ENCODE results near the gene AHNAK.
A peak's percentile ranks its signal among the peaks of the same experiment; 100 is the strongest.

AHNAK gene

DNA sequence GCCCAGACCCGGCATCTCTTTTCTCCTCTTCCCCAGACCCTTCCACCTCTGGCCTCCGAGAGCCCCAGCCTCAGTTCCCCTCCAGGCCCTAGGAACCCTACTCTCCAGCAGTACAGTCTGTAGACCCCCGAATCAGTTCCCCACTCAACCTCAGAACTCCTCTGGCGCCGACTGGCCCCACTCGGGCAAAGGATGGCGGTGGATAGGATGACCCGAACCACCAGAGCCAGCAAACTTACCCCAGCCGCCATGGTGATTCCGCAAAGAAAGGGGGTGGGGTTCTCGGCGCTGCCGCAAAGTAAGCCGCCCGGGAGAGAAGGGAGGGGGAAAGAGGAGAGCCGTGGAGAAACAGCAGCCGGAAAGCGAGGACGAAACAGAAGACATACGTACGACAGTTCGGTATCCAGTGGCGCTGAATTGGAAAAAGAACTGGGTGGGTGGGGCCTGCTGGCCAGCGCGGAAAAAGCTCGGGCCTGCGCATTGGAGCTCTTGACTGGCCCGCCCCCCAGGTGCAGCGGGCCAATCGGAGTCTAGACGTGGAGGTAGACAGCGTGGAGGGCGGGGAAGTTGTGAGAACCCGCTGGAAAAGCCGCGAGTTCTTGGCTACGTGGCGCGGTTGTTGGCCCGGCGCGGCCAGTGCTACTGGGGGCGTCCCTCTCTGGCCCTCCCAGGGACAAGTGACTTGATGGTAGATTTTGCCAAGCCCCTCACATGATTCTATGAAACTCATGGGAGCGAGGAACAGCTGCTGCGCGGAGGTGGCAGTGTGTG lies 27.2 kb upstream of the AHNAK start, which contains the start of gene EEF1G:
TSS of gene EEF1G (minus strand) at position 300 of the 771 bp plus-strand sequence. CDS start at position 251, 49 bp downstream.
- ATAC-seq = peak; percentile 94
- TF ChIP-seq ZFP3 (CRISPR knock-in tag; IDR thresholded peaks at IDR 0.05) (no peak), GLIS3 (CRISPR knock-in tag; IDR thresholded peaks at IDR 0.05) (no peak), TOX (CRISPR knock-in tag; IDR thresholded peaks at IDR 0.05; ENCODE audit: borderline replicate concordance) (no peak), ZC3H10 (CRISPR knock-in tag; IDR thresholded peaks at IDR 0.05) (no peak), ARNTL (CRISPR knock-in tag; IDR thresholded peaks at IDR 0.05; ENCODE audit: borderline replicate concordance, low read depth) (no peak), ZNF8 (CRISPR knock-in tag; IDR thresholded peaks at IDR 0.05) (no peak)
- TF ChIP-seq, protein P1, sequence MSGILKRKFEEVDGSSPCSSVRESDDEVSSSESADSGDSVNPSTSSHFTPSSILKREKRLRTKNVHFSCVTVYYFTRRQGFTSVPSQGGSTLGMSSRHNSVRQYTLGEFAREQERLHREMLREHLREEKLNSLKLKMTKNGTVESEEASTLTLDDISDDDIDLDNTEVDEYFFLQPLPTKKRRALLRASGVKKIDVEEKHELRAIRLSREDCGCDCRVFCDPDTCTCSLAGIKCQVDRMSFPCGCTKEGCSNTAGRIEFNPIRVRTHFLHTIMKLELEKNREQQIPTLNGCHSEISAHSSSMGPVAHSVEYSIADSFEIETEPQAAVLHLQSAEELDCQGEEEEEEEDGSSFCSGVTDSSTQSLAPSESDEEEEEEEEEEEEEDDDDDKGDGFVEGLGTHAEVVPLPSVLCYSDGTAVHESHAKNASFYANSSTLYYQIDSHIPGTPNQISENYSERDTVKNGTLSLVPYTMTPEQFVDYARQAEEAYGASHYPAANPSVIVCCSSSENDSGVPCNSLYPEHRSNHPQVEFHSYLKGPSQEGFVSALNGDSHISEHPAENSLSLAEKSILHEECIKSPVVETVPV (CRISPR knock-in tag; IDR thresholded peaks at IDR 0.05) = no peak

DNA sequence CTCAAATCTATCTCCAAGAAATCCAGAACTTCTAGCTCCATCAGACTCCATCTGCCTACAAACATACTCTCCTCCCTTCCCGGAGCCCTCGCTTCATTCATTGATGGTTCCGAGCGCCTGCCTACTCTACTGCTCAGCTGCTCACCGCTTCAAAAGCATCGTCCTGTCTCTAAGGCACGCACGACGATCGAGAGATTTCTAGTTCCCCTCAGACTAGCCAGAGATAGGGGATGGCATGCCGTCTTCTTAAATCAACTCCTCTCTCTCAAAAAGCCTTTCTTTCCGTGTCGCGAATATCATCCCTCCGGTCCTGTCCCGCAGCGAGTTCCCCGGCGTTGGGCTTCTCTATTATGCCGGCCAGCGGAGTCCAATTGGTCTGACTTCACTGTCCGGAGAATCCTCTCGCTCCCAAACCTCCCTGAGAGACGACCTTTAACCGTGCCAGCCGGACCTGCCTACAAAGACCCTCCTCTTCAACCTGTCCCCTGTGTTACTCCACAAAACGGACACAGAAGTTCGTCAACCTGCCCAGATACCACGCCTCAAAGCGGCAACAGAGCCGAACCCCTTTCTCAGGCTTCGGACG lies 26.5 kb upstream of the AHNAK start:
- ATAC-seq = peak; percentile 46
- TF ChIP-seq ZFP3 (CRISPR knock-in tag; IDR thresholded peaks at IDR 0.05) (no peak), ZC3H10 (CRISPR knock-in tag; IDR thresholded peaks at IDR 0.05) (no peak), GLIS3 (CRISPR knock-in tag; IDR thresholded peaks at IDR 0.05) (no peak), SNAI2 (CRISPR knock-in tag; IDR thresholded peaks at IDR 0.05) (no peak), OSR1 (CRISPR knock-in tag; IDR thresholded peaks at IDR 0.05) (no peak), ESRRG (CRISPR knock-in tag; IDR thresholded peaks at IDR 0.05) (no peak), ZNF8 (CRISPR knock-in tag; IDR thresholded peaks at IDR 0.05) (no peak), TOX (CRISPR knock-in tag; IDR thresholded peaks at IDR 0.05; ENCODE audit: borderline replicate concordance) (no peak), ZFP30 (CRISPR knock-in tag; IDR thresholded peaks at IDR 0.05) (no peak), ZNF70 (CRISPR knock-in tag; IDR thresholded peaks at IDR 0.05) (no peak), BACH2 (CRISPR knock-in tag; IDR thresholded peaks at IDR 0.05; ENCODE audit: borderline replicate concordance) (no peak), RARB (CRISPR knock-in tag; IDR thresholded peaks at IDR 0.05) (no peak), ISL1 (CRISPR knock-in tag; IDR thresholded peaks at IDR 0.05) (no peak), ZNF565 (CRISPR knock-in tag; conservative IDR thresholded peaks at IDR 0.05; ENCODE audit: low read depth) (no peak), PPARA (CRISPR knock-in tag; IDR thresholded peaks at IDR 0.05; ENCODE audit: borderline replicate concordance) (no peak)
- TF ChIP-seq, protein P2, sequence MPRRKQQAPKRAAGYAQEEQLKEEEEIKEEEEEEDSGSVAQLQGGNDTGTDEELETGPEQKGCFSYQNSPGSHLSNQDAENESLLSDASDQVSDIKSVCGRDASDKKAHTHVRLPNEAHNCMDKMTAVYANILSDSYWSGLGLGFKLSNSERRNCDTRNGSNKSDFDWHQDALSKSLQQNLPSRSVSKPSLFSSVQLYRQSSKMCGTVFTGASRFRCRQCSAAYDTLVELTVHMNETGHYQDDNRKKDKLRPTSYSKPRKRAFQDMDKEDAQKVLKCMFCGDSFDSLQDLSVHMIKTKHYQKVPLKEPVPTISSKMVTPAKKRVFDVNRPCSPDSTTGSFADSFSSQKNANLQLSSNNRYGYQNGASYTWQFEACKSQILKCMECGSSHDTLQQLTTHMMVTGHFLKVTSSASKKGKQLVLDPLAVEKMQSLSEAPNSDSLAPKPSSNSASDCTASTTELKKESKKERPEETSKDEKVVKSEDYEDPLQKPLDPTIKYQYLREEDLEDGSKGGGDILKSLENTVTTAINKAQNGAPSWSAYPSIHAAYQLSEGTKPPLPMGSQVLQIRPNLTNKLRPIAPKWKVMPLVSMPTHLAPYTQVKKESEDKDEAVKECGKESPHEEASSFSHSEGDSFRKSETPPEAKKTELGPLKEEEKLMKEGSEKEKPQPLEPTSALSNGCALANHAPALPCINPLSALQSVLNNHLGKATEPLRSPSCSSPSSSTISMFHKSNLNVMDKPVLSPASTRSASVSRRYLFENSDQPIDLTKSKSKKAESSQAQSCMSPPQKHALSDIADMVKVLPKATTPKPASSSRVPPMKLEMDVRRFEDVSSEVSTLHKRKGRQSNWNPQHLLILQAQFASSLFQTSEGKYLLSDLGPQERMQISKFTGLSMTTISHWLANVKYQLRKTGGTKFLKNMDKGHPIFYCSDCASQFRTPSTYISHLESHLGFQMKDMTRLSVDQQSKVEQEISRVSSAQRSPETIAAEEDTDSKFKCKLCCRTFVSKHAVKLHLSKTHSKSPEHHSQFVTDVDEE (CRISPR knock-in tag; IDR thresholded peaks at IDR 0.05) = no peak
- TF ChIP-seq, protein P3, sequence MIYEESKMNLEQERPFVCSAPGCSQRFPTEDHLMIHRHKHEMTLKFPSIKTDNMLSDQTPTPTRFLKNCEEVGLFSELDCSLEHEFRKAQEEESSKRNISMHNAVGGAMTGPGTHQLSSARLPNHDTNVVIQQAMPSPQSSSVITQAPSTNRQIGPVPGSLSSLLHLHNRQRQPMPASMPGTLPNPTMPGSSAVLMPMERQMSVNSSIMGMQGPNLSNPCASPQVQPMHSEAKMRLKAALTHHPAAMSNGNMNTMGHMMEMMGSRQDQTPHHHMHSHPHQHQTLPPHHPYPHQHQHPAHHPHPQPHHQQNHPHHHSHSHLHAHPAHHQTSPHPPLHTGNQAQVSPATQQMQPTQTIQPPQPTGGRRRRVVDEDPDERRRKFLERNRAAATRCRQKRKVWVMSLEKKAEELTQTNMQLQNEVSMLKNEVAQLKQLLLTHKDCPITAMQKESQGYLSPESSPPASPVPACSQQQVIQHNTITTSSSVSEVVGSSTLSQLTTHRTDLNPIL (CRISPR knock-in tag; IDR thresholded peaks at IDR 0.05; ENCODE audit: low read depth) = no peak
- TF ChIP-seq, protein P1 (CRISPR knock-in tag; IDR thresholded peaks at IDR 0.05) = no peak
- TF ChIP-seq, protein P4, sequence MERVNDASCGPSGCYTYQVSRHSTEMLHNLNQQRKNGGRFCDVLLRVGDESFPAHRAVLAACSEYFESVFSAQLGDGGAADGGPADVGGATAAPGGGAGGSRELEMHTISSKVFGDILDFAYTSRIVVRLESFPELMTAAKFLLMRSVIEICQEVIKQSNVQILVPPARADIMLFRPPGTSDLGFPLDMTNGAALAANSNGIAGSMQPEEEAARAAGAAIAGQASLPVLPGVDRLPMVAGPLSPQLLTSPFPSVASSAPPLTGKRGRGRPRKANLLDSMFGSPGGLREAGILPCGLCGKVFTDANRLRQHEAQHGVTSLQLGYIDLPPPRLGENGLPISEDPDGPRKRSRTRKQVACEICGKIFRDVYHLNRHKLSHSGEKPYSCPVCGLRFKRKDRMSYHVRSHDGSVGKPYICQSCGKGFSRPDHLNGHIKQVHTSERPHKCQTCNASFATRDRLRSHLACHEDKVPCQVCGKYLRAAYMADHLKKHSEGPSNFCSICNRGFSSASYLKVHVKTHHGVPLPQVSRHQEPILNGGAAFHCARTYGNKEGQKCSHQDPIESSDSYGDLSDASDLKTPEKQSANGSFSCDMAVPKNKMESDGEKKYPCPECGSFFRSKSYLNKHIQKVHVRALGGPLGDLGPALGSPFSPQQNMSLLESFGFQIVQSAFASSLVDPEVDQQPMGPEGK (CRISPR knock-in tag; IDR thresholded peaks at IDR 0.05; ENCODE audit: borderline replicate concordance) = no peak
- TF ChIP-seq, protein P5, sequence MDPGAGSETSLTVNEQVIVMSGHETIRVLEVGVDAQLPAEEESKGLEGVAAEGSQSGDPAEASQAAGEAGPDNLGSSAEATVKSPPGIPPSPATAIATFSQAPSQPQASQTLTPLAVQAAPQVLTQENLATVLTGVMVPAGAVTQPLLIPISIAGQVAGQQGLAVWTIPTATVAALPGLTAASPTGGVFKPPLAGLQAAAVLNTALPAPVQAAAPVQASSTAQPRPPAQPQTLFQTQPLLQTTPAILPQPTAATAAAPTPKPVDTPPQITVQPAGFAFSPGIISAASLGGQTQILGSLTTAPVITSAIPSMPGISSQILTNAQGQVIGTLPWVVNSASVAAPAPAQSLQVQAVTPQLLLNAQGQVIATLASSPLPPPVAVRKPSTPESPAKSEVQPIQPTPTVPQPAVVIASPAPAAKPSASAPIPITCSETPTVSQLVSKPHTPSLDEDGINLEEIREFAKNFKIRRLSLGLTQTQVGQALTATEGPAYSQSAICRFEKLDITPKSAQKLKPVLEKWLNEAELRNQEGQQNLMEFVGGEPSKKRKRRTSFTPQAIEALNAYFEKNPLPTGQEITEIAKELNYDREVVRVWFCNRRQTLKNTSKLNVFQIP (CRISPR knock-in tag; IDR thresholded peaks at IDR 0.05; ENCODE audit: borderline replicate concordance, low read depth) = no peak

All from SK-N-SH treated with all-trans-retinoic acid at 6 μM for 48 hours (cell line).